Measurements from ENCODE around the gene TLL1. TPM values are rescaled to one million over a fixed set of nuclear protein-coding genes. Genes with fewer than 3 reads are reported as not detected.

TLL1 gene
- total RNA-seq, 1 experiment from 2014 or later, result not detected

GRCh38 chr4:166043801-166044200 lies 170.8 kb downstream of the TLL1 start:
- no peak overlapping the region for H2AK5ac ChIP-seq (ENCODE audit: insufficient read length, low read length)

More at GRCh38 chr4:166043801-166044200, 170.8 kb downstream of the TLL1 start:
- Mint-ChIP-seq H3K27ac (no peak overlapping the region; a peak in 1 of 7 replicates), H3K9me3 (no peaks in the 10 kb centered on the region), H3K4me1 (0 out of 4 replicates have a peak, but pooled peaks cover 0 to 3% of the 10 kb centered on the region in 2 experiments), H3K4me3 (no peak overlapping the region), H3K36me3 (ENCODE audit: insufficient read depth in 1 of 3, low read depth in 3 of 3) (no peaks in the 10 kb centered on the region), H3K27me3 (ENCODE audit: low read depth) (no peaks in the 10 kb centered on the region)
- Histone ChIP-seq H3K27me3 (ENCODE audit: insufficient read depth, low read length) (no peaks in the 10 kb centered on the region), H3K4me1 (ENCODE audit: insufficient read depth, low read length) (no peaks in the 10 kb centered on the region), H3K9me3 (ENCODE audit: control insufficient read depth, low read depth, low read length) (no peaks in the 10 kb centered on the region), H2BK120ac (ENCODE audit: low read depth, low read length, poor library complexity, severe bottlenecking) (no peak overlapping the region), H3K79me1 (ENCODE audit: insufficient read depth, low read depth, low read length, poor library complexity, severe bottlenecking) (no peaks in the 10 kb centered on the region), H2BK15ac (ENCODE audit: low read depth, low read length) (no peak overlapping the region), H3T11ph (ENCODE audit: low read length) (no peak overlapping the region), H4K8ac (replicated peaks; ENCODE audit: insufficient read length, low read depth, low read length) (no peak overlapping the region), H2BK5ac (ENCODE audit: insufficient read length, low read length) (no peak overlapping the region), H3K23me2 (ENCODE audit: insufficient read length, low read depth, low read length, poor library complexity, severe bottlenecking) (no peaks in the 10 kb centered on the region), H2BK12ac (ENCODE audit: insufficient read length, low read depth, low read length) (no peak overlapping the region), H2AFZ (ENCODE audit: low read length) (no peak overlapping the region), H3K4me2 (ENCODE audit: insufficient read depth, insufficient read length, low read length) (no peak overlapping the region), H3K27ac (ENCODE audit: insufficient read length, low read depth, low read length) (no peak overlapping the region), H3K18ac (ENCODE audit: insufficient read length, low read depth, low read length) (no peak overlapping the region), H3K79me2 (ENCODE audit: insufficient read depth, low read length) (no peaks in the 10 kb centered on the region), H4K20me1 (ENCODE audit: control insufficient read depth, insufficient read depth, insufficient read length) (no peaks in the 10 kb centered on the region), H3K4ac (ENCODE audit: low read depth, low read length) (no peak overlapping the region), H3K56ac (ENCODE audit: insufficient read length, low read depth, low read length) (no peak overlapping the region), H4K5ac (ENCODE audit: insufficient read length, low read depth, low read length) (no peak overlapping the region), H2BK20ac (ENCODE audit: low read depth, low read length, poor library complexity, severe bottlenecking) (no peak overlapping the region), H3K9ac (ENCODE audit: extremely low read depth, insufficient read length, low read length) (no peak overlapping the region), H3K14ac (ENCODE audit: insufficient read depth, low read length) (no peak overlapping the region), H3K23ac (ENCODE audit: insufficient read length, low read depth, low read length) (no peak overlapping the region), H4K91ac (ENCODE audit: insufficient read length, low read depth, low read length) (no peak overlapping the region)
- no CpG with 5 or more reads among the region's 6 CpGs for WGBS (ENCODE audit: extremely low coverage, insufficient read length, low lambda C conversion rate)
- DNase-seq, result no peak
- no peak for TF ChIP-seq CTCF (conservative IDR thresholded peaks at IDR 0.05)
